ENCODE results near the gene TNFSF9.

TNFSF9 gene, protein sequence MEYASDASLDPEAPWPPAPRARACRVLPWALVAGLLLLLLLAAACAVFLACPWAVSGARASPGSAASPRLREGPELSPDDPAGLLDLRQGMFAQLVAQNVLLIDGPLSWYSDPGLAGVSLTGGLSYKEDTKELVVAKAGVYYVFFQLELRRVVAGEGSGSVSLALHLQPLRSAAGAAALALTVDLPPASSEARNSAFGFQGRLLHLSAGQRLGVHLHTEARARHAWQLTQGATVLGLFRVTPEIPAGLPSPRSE

DNA sequence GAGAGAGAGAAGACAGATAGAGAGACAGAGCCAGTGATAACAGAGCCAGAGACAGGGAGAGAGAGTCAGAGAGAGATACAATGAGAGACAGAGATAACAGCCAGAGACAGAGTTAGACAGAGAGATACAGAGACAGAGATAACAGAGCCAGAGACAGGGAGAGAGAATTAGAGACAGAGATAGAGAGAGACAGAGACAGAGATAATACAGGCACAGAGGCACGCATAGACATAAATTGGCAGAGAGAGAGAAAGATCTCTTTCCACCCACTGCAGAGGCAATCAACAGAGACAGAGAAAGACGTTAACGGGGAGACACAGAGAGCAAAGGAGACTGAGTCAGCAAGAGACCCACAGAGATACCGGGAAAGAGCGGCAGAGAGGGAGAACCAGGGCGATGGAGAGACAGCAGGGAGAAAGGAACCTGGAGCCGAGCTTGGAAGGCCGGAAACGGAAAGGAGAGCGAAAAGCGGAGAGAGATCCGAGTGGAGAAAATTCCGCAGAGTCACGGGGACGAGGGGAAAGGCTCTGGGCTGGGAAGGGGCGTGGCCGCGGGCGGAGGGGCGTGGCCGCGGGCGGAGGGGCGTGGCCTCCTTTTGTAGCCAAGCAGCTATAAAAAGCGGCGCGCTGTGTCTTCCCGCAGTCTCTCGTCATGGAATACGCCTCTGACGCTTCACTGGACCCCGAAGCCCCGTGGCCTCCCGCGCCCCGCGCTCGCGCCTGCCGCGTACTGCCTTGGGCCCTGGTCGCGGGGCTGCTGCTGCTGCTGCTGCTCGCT lies at the start of gene TNFSF9:
TNFSF9 (plus strand) TSS at position 641 of the 777 bp plus-strand sequence; CDS start at position 652, 11 bp downstream.
- H3K27me3 ChIP-seq (ENCODE audit: insufficient read depth, low read length): peaks cover 22% of the 10 kb centered on the region
- peak within 1 kb of the TSS; percentile 38 for H3K4me3 ChIP-seq (ENCODE audit: low read length)
- no peaks in the 10 kb centered on the region for H3K36me3 ChIP-seq (ENCODE audit: insufficient read depth, low read length)
- peaks cover 9% of the 10 kb centered on the region for H3K4me1 ChIP-seq (ENCODE audit: insufficient read depth, low read length)
- no peaks in the 10 kb centered on the region for H3K9me3 ChIP-seq (ENCODE audit: low read length)
- H2AFZ ChIP-seq (ENCODE audit: low read depth, low read length): peak within 1 kb of the TSS; percentile 50

DNA sequence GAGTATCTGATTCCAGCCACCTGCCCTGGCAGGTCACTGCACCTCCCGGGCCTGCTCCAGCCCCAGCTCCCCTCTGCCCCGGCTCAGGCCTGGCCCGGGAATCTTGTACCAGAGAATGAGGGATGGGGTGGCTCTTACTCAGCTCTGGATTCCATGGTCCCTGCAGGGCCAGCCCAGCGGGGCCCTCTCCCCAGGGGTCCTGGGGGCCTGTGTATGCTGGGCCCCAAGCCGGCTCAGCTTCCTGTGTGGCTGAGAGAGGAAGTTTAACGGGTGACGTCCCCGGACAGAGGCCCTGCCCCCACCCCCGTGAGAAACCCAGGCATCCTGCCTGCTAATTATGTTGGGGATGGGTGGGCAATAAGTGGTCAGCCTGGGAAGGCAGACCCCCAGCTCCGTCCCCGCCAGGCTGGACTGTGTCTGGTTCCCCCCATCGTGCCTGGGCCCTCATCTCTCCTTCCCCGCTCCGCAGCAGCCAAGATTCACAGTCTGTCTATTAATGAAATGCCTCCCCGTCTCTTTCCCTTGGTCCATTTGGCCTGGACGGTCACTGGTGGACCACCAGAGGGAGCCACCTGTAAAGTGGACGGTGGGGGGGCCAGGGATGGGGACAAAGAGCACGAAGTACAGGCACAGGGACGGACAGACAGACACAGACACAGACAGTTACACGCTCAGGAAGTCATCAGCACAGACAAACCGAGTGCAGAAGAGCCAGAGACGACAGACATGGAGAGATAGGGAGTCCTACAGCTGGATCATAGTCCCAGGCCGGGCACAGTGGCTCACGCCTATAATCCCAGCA lies 49.1 kb upstream of the TNFSF9 start, which contains the start of gene DENND1C:
DENND1C (minus strand) TSS at position 247 of the 802 bp plus-strand sequence; CDS start at position 155, 92 bp downstream.
- Histone ChIP-seq H3K4me1 (ENCODE audit: insufficient read depth, low read length) (no peaks in the 10 kb centered on the region), H3K27me3 (ENCODE audit: insufficient read depth, low read length) (peaks cover 10% of the 10 kb centered on the region), H3K9me3 (ENCODE audit: low read length) (peaks cover 4% of the 10 kb centered on the region), H3K4me3 (ENCODE audit: low read length) (no peak within 1 kb of the TSS), H2AFZ (ENCODE audit: low read depth, low read length) (no peak within 1 kb of the TSS), H3K36me3 (ENCODE audit: insufficient read depth, low read length) (no peaks in the 10 kb centered on the region)

DNA sequence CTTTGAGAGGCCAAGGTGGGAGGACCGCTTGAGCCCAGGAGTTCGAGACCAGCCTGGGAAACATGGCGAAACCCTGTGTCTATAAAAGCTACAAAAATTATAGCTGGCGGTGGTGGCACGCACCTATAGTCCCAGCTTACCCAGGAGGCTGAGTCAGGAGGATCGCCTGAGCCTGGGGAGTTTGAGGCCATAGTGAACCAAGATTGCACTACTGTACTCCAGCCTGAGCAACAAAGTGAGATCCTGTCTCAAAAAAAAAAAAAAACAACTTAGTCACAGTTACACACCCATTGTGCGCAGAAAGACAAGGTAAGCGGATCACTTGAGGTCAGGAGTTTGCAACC lies 48.5 kb upstream of the TNFSF9 start:
- H3K36me3 ChIP-seq (ENCODE audit: insufficient read depth, low read length): no peaks in the 10 kb centered on the region
- no peak overlapping the region for H2AFZ ChIP-seq (ENCODE audit: low read depth, low read length)
- no peak overlapping the region for H3K4me3 ChIP-seq (ENCODE audit: low read length)
- peaks cover 4% of the 10 kb centered on the region for H3K9me3 ChIP-seq (ENCODE audit: low read length)
- H3K27me3 ChIP-seq (ENCODE audit: insufficient read depth, low read length): peaks cover 6% of the 10 kb centered on the region
- no peaks in the 10 kb centered on the region for H3K4me1 ChIP-seq (ENCODE audit: insufficient read depth, low read length)

DNA sequence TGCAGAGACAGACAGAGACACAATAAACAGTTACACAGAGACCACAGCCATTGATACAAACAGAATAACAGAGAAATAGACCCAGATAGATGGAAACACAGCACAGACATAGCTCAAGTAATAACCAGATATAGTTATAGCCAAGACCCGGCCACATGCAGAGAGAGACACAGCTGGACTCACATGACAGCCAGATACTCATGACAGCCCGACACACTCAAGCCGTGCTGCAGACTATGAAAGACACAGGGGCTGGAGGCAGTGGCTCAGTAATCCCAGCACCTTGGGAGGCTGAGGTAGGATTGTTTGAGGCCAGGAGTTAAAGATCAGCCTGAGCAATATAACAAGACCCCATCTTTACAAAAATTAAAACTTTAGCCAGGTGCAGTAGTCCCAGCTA lies 47.6 kb upstream of the TNFSF9 start:
- H3K36me3 ChIP-seq (ENCODE audit: insufficient read depth, low read length): no peaks in the 10 kb centered on the region
- no peak overlapping the region for H2AFZ ChIP-seq (ENCODE audit: low read depth, low read length)
- H3K9me3 ChIP-seq (ENCODE audit: low read length): peaks cover 4% of the 10 kb centered on the region
- H3K27me3 ChIP-seq (ENCODE audit: insufficient read depth, low read length): peaks cover 6% of the 10 kb centered on the region
- H3K4me1 ChIP-seq (ENCODE audit: insufficient read depth, low read length): no peaks in the 10 kb centered on the region
- H3K4me3 ChIP-seq (ENCODE audit: low read length): no peak overlapping the region

DNA sequence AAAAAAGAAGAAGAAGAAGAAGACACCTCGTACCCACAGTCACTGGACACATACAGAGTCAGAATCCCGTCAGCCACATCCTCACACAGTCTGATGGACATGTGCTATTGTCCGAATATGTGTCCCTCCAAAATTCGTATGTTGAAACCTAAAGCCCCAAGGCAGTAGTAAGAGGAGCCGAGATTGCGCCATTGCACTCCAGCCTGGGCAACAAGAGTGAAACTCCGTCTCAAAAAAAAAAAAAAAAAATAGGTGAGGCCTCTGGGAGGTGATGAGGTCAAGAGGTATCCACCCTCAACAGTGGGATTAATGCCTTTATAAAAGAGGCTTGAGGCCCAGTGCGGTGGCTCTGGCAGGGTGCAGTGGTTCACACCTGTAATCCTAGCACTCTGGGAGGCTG lies 46.6 kb upstream of the TNFSF9 start:
- Histone ChIP-seq H3K4me1 (ENCODE audit: insufficient read depth, low read length) (peaks cover under 1% of the 10 kb centered on the region), H3K27me3 (ENCODE audit: insufficient read depth, low read length) (peaks cover 6% of the 10 kb centered on the region), H2AFZ (ENCODE audit: low read depth, low read length) (no peak overlapping the region), H3K4me3 (ENCODE audit: low read length) (no peak overlapping the region), H3K36me3 (ENCODE audit: insufficient read depth, low read length) (no peaks in the 10 kb centered on the region), H3K9me3 (ENCODE audit: low read length) (no peaks in the 10 kb centered on the region)

DNA sequence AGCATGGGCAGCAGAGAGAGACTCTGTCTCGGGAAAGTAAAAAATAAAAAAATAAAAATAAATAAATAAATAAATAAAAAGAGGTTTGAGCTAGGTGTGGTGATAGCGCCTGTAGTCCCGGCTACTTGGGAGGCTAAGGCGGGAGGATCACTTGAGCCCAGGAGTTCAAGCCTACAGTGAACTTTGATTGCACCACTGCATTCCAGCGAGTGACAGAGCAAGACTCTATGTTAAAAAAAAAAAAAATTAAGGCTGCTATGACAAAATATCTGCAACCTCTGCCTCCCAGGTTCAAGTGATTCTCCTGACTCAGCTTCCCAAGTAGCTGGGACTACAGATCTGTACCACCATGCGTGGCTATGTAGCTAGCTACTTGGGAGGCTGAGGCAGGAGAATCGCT lies 46.0 kb upstream of the TNFSF9 start:
- Histone ChIP-seq H3K4me3 (ENCODE audit: low read length) (no peak overlapping the region), H2AFZ (ENCODE audit: low read depth, low read length) (no peak overlapping the region), H3K27me3 (ENCODE audit: insufficient read depth, low read length) (peaks cover 6% of the 10 kb centered on the region), H3K4me1 (ENCODE audit: insufficient read depth, low read length) (peaks cover 4% of the 10 kb centered on the region), H3K9me3 (ENCODE audit: low read length) (no peaks in the 10 kb centered on the region), H3K36me3 (ENCODE audit: insufficient read depth, low read length) (no peaks in the 10 kb centered on the region)

DNA sequence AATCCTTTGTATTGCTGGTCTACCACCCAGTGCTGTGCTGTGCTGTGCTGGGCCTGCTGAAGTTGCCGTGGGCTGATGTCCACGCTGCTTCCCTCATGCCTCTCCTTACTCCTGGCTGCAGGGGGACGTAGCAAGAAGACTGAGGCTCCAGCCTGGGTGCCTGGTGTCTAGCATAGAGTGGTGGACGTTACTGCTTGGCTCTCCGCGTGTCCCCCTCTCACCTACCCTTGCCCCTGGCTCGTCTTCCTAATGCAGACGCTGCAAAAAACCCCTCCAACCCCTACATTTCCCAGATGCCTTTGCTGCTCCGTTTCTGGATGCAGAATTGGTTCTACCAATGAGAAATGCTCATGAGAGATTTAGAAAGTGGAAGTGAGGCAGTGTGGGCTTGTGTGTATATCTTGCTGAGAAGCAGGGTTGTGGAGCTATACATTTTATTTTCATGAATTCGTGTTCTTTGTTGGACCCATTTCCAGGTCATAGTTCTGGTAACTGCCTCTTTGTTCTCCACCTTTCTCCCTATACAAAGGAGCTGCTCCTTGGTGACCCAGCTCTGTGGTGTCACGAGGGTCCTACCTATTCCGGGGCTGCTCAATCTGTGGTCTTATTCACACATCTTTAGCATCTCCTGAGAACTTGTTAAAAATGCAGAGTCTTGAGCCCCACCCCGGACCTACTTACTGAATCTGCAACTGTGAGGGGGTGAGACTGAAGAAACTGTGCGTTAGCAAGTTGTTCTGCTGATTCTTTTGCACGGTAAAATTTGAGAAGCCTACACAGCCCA lies 41.4 kb upstream of the TNFSF9 start:
- H3K36me3 ChIP-seq (ENCODE audit: insufficient read depth, low read length): no peaks in the 10 kb centered on the region
- H3K4me1 ChIP-seq (ENCODE audit: insufficient read depth, low read length): peaks cover 4% of the 10 kb centered on the region
- H3K27me3 ChIP-seq (ENCODE audit: insufficient read depth, low read length): no peaks in the 10 kb centered on the region
- H3K9me3 ChIP-seq (ENCODE audit: low read length): peaks cover 8% of the 10 kb centered on the region
- H2AFZ ChIP-seq (ENCODE audit: low read depth, low read length): peak overlapping the region; percentile 14
- H3K4me3 ChIP-seq (ENCODE audit: low read length): no peak overlapping the region

DNA sequence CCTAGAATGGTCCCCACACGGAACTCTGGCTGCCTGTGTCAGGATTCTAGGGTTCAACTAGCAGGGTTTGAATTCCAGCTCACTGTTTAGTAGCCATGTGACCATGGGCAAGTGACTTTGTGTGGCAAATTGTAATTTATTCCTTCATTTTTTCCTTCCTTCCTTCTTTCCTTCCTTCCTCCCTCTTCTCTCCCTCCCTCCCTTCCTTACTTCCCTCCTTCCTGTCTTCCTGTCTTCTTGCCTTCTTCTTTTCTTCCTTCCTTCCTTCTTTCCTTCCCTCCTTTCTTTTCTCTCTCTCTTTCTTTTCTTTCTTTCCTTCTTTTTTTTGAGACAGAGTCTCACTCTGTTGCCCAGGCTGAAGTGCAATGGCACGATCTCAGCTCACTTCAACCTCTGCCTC lies 40.7 kb upstream of the TNFSF9 start:
- H3K4me3 ChIP-seq (ENCODE audit: low read length): no peak overlapping the region
- peaks cover 4% of the 10 kb centered on the region for H3K4me1 ChIP-seq (ENCODE audit: insufficient read depth, low read length)
- no peaks in the 10 kb centered on the region for H3K27me3 ChIP-seq (ENCODE audit: insufficient read depth, low read length)
- no peaks in the 10 kb centered on the region for H3K36me3 ChIP-seq (ENCODE audit: insufficient read depth, low read length)
- H2AFZ ChIP-seq (ENCODE audit: low read depth, low read length): no peak overlapping the region
- H3K9me3 ChIP-seq (ENCODE audit: low read length): peaks cover 8% of the 10 kb centered on the region

DNA sequence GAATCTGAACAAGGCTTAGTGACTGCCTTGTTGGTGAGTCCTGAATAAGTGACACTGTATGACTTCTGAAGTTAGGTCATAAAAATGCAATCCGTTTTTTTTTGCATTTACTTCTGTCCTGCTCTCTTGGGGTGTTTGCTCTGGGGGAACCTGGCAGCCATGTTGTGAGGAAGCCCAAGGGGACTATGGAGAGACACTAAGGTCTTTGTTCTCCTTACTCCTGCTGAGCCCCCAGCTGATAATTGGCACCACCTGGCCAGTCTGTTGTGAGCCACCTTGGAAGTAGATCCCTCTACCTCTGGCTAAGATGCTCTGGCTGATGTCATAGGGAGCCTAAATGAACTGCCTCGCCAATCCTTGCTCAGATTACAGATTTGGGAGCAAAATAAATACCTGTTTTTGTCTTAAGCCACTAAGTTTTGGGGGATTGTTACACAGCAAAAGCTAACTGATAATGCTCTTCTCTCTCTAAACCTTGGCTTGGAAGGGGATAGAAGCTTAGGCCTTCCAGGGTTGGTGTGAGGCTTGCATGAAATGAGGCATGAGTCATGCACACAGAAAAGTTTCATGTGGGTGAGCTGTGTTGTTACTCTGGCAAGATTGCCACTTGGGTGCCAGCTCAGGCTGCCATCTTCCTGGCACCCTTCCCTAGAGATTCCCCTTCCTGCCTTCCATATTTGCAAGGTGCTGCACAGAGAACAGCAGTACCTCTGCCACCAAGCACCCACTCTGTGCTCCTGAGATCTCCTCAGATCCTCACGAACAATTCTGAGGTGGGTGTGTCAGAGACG lies 38.8 kb upstream of the TNFSF9 start:
- no peak overlapping the region for H2AFZ ChIP-seq (ENCODE audit: low read depth, low read length)
- no peak overlapping the region for H3K4me3 ChIP-seq (ENCODE audit: low read length)
- H3K27me3 ChIP-seq (ENCODE audit: insufficient read depth, low read length): no peaks in the 10 kb centered on the region
- no peaks in the 10 kb centered on the region for H3K36me3 ChIP-seq (ENCODE audit: insufficient read depth, low read length)
- H3K9me3 ChIP-seq (ENCODE audit: low read length): peaks cover 11% of the 10 kb centered on the region
- peaks cover 4% of the 10 kb centered on the region for H3K4me1 ChIP-seq (ENCODE audit: insufficient read depth, low read length)

DNA sequence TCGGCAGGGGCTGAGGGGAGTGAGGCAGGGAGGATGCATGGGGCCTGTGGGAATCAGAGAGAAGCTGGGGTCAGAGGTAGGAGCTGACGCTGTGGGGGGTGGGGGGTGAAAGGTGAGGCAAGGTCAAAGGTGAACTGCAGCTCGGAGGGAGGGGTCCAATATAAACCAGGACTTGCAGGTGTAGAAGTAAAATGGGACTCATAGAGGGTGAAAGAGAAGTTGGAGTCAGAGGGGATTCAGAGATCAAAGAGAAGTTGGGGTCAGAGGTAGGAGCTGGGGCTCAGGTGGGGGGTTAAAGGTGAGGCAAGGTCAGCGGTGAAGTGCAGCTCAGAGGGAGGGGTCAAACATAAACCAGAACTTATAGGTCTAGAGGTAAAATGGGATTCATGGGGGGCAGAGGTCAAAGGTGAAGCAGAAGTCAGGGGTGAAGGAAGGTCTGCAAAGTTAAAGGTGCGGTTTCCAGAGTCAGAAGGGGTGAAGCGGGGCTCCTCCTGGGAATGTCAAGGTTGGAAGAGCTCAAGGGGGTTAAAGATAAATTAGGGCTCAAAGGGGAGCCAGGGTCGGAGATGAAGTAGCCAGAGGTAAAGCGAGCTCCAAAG lies 36.3 kb upstream of the TNFSF9 start:
- Histone ChIP-seq H2AFZ (ENCODE audit: low read depth, low read length) (no peak overlapping the region), H3K36me3 (ENCODE audit: insufficient read depth, low read length) (no peaks in the 10 kb centered on the region), H3K27me3 (ENCODE audit: insufficient read depth, low read length) (peaks cover 3% of the 10 kb centered on the region), H3K9me3 (ENCODE audit: low read length) (peaks cover 11% of the 10 kb centered on the region), H3K4me1 (ENCODE audit: insufficient read depth, low read length) (peaks cover under 1% of the 10 kb centered on the region), H3K4me3 (ENCODE audit: low read length) (no peak overlapping the region)

DNA sequence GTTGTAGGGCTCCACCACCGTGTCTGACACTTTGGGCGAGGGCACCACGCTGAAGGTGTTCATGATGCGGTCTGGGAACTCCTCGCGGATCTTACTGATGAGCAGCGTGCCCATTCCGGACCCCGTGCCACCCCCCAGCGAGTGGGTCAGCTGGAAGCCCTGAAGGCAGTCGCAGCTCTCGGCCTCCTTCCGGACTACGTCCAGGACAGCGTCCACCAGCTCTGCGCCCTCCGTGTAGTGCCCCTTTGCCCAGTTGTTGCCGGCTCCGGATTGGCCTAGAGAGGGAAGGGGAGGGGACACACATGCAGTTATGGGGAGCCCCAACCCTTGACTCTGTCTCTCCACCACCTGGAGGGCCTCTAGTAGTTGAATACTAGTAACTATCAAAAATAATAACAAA lies 34.9 kb upstream of the TNFSF9 start:
- H3K9me3 ChIP-seq (ENCODE audit: low read length): peaks cover 11% of the 10 kb centered on the region
- H3K27me3 ChIP-seq (ENCODE audit: insufficient read depth, low read length): peaks cover 17% of the 10 kb centered on the region
- no peak overlapping the region for H2AFZ ChIP-seq (ENCODE audit: low read depth, low read length)
- no peak overlapping the region for H3K4me3 ChIP-seq (ENCODE audit: low read length)
- no peaks in the 10 kb centered on the region for H3K36me3 ChIP-seq (ENCODE audit: insufficient read depth, low read length)
- H3K4me1 ChIP-seq (ENCODE audit: insufficient read depth, low read length): no peaks in the 10 kb centered on the region
